Caki2 (cell line): ENCODE data around the gene FAM185A. TPM values are rescaled to one million over a fixed set of nuclear protein-coding genes. Genes with fewer than 3 reads are reported as not detected.
"Not testable (repeated sequence)": the region's sequence is repeated elsewhere in the genome, so short reads cannot be mapped to it uniquely, and the experiment has no call there.

ENCODE experiments used
- DNase-seq: peaks from one replicate; pipeline ENCODE4 v3.0.0-alpha.2; 2015; ENCODE audit warnings: low read depth
- in situ Hi-C: cut with HindIII; loops from 2 replicates; pipeline ENCODE4 v1.10.0; 2016; ENCODE audit warnings: low sequenced_read_pairs, low pct_unique_long_range_greater_than_20kb, mixed read lengths
- total RNA-seq: library from RNA; depleted of rRNA; stranded (reverse); fragments of >200 nt; shearing (Covaris generic); gene quantifications from 2 replicates; pipeline ENCODE4 v1.2.3, GENCODE V29; 2014; ENCODE audit warnings: low replicate concordance; rRNA removed

FAM185A gene
- 4.3 and 5.0 TPM in 2 replicates for total RNA-seq

DNA sequence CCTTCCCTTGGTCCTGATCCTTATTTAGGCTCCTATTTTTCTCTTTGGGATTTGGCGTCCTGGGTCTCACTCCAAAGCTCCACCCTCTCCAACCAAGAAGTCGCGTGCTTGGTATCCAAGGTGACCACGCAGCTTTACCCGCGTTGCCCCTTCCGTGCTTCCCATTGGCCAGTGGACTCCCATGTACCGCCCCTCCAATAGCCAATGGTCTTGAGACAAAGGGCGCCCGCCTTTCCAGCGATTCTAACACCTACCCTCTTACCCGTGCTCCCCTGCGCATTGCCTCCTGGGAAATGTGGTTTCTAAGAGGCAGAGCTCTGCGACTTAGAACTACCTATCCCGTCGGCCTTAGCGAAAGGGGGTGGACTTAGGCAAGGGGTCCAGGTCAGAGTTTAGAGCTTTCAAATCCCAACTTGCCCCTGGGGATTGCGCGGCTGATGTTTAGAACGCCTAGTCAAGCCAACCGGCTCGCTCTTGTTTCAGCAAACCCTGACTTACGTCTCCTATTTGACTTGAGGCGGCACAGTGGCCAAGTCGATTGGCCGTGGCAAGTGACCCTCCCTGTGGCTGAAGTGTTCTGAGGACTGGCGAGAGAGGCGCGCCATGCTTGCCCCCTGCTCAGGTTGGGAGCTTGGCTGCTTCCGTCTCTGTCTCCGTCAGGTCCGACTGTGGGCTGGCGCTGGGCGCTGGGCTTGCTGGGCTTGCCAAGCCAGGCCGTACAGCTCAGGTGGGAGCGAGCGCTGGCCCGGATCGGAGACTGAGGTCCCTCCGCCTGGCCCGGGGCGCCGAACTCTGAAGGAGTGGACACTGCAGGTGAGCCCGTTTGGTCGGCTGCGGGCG, at the start of gene FAM185A:
Gene FAM185A (plus strand): TSS at position 395 of the 840 bp plus-strand sequence. CDS start 209 bp downstream, at position 604.
- DNase-seq: peak; percentile 98
- in situ Hi-C loops: not testable (repeated sequence)

DNA sequence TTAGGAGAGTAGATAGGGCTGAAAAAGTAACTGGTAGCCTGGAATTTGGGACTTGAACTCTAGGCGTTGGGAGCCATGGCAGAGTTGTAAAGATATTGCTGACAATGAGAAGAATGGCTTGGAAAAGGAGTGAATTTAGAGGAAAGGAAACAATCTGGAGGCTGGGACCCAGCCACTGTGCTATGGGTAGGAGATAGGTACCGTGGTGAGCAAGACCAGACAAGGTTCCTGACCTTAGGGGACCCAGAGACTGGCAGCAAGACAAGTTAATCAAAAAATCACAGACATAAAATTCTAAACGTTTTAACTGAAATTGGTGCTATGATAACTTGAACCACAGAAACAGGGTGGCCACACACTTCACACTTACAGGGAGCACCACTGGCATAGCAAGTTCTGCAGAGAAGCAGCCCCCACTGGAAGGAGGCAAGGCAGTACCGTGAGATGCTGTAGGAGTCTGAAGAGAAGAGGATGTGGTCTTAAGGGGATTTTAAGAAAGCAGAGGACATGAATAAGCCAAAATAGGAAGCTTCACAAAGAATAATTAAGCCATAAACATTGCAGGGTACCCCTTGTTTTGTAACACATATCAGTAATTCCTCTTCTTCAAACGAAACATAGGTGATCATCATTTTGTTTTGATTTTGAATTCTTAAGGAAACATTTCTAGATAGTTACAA, 35.6 kb upstream of the FAM185A start:
- in situ Hi-C loops, DNase-seq: not testable (repeated sequence)

DNA sequence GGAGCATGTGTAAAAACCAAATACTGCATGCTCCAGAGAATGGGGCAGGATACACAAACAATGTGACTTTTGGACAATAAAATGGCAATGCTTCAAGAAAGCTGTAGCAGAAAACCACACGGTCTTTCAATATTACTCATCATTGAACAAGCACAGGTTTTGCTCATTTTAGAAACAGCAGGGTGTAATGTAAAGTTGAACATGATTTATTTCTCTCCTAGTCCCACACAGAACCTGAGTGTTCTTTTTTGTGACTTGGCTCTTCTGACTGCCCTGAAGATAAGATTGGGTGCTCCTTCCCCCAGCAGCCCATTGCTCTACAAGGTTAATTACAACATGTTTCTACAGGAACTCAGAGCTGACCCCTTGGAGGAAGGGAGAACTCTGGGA, 35.1 kb upstream of the FAM185A start:
- in situ Hi-C loops, DNase-seq: not testable (repeated sequence)

DNA sequence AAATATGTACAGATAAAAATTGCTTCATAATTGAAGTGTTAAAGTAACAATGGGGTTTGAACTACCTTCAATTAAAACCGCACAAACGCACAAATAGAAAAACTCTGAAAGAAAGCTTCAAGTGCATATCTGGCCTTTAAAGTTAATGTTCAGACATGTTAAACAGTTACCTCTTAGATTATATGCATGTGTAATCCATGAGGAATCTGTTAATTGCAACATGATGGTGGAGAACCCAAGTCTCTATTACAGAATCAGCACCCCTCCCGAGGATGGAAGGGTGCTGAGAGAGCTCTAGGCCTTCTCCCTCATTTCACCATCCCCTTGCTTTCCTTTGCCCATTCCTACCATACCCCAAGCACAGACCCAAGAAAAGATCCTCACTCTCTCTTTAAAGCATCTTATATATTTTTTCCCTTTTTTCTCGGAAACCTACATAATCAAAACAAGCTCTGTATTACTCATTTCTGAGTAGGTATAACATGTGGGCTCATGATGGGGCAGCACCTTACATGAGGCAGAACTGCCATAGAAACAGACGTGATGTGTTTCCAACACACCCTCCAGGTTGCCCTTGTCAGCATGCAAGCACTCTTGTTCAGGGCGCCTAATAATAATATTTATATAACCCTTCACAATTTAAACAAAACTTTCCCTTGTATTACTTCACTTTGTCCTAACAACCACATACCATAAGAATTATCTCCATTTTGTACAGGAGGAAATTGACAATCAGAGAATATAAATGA, 33.9 kb upstream of the FAM185A start:
- in situ Hi-C loops, DNase-seq: not testable (repeated sequence)

DNA sequence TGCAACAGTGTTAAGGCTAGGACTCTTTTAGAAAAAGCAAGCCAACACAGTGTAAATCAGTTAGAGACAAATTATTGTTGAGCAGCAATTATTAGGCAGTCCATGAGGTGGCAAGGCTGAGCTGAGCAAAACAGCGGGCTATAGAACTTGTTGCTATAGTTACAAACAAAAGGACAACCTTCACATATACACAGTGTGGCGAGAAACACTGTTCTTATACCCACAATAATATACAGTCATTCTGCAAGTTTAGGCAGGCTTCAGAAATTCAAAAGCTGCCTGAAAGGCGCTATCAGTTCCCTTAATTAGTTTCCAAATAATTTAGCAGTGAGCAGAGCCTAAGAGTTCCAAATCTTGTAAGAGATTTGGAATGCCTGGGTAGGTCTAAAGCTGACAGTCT, 33.1 kb upstream of the FAM185A start:
- in situ Hi-C loops, DNase-seq: not testable (repeated sequence)

- in situ Hi-C loops: not testable (repeated sequence)
Observed at GRCh38 chr7:102718491-102718890, 30.3 kb upstream of the FAM185A start.

DNA sequence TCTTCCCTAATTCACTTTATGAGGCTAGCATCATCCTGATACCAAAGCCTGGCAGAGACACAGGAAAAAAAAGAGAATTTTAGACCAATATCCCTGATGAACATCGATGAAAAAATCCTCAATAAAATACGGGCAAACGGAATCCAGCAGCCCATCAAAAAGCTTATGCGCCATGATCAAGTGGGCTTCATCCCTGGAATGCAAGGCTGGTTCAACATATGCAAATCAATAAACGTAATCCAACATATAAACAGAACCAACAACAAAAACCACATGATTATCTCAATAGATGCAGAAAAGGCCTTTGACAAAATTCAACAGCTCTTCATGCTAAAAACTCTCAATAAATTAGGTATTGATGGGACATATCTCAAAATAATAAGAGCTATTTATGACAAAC, 22.6 kb upstream of the FAM185A start:
- in situ Hi-C loops, DNase-seq: not testable (repeated sequence)

More at GRCh38 chr7:102718491-102718890, 30.3 kb upstream of the FAM185A start:
- DNase-seq: not testable (repeated sequence)

DNA sequence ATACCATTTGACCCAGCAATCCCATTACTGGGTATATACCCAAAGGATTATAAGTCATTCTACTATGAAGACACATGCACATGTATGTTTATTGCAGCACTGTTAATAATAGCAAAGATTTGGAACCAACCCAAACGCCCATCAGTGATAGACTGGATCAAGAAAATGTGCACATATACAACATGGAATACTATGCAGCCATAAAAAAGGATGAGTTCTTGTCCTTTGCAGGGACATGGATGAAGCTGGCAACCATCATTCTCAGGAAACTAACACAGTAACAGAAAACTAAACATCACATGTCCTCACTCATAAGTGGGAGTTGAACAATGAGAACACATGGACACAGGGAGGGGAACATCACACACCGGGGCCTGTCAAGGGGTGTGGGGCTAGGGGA, 19.1 kb upstream of the FAM185A start:
- in situ Hi-C loops, DNase-seq: not testable (repeated sequence)

GRCh38 chr7:102730431-102730830, 18.4 kb upstream of the FAM185A start:
- DNase-seq, in situ Hi-C loops: not testable (repeated sequence)

DNA sequence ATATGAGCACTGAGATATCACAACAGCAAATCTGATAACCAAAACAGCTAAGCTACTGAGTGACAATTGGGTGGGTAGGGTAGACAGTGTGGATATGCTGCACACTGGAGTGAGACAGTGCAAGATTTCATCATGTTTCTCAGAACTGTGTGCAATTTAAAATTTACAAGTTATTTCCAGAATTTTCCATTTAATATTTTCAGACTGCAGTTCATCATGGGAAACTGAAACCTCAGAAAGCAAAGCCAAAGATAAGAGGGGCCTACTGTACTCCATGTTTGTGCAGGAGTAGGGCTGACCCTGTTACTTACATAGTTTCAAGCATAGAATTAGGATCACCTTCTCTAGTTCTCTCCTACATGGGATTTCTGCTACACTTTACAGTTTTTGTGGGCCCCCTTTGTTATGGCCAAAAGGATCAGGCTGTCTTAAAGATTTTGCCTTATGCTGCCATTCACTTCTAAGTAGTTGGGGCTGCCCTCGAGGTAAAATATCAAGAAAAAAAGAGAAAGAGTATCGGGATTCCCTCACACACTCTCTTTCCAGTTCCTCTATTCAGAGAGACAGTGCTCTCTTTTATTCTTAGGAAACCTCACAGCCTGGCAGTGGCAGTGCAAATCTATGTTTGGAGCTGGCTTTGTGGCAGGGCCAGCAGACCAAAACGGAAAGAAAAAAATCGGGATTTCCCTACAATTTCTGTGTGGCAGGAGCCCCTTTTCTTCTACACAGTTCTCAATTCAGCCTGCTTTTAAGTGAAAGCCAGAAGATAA, 6.6 kb upstream of the FAM185A start:
- DNase-seq, in situ Hi-C loops: not testable (repeated sequence)

DNA sequence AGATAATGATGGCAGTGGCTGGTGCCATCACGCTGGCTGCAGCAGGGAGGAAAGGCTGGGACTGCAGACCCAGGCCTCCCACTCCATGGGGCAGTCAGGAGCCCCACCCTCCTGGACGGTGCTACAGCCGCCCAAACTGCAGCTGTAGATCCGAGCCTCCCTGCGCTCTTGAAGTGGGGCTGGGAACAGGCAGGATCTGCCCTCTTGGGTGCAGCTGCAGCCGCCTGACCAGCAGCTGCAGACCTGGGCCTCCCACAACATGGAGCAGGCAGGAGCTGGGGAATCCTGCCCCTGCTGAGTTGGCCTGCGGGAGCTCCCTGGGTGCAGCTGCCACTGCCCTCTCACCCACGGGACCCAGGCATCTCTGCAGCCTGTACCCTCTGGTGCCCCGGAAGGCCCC, 4.9 kb upstream of the FAM185A start:
- in situ Hi-C loops: not testable (repeated sequence)

GRCh38 chr7:102745494-102746288, 3.1 kb upstream of the FAM185A start:
- not testable (repeated sequence) for DNase-seq

More for the DNA sequence above, 4.9 kb upstream of the FAM185A start:
- not testable (repeated sequence) for DNase-seq

DNA sequence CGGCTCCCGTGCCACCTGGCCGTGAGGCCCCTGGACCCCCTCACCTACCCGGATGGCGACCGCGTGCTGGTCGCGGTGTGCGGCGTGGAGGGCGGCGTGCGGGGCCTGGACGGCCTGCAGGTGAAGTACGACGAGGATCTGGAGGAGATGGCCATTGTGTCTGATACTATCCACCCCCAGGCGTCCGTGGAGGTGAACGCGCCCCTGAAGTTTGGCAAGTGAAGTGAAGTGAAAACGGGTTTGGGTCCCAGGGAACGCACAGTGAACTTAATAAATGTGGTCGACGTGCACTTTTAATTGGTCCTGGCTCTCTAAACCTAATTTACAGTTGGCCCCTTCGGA, 617 bp downstream of the FAM185A start:
- DNase-seq, in situ Hi-C loops: not testable (repeated sequence)

More at GRCh38 chr7:102745494-102746288, 3.1 kb upstream of the FAM185A start:
- in situ Hi-C loops: not testable (repeated sequence)

- in situ Hi-C loops: not testable (repeated sequence)
- DNase-seq: peak; percentile 13
Observed at GRCh38 chr7:102758227-102758626, 9.4 kb downstream of the FAM185A start.

- DNase-seq, in situ Hi-C loops: not testable (repeated sequence)
Observed at GRCh38 chr7:102759934-102760333, 11.1 kb downstream of the FAM185A start.

GRCh38 chr7:102761234-102761633, 12.4 kb downstream of the FAM185A start:
- DNase-seq, in situ Hi-C loops: not testable (repeated sequence)
